ENCODE results near the gene OTP.

DNA sequence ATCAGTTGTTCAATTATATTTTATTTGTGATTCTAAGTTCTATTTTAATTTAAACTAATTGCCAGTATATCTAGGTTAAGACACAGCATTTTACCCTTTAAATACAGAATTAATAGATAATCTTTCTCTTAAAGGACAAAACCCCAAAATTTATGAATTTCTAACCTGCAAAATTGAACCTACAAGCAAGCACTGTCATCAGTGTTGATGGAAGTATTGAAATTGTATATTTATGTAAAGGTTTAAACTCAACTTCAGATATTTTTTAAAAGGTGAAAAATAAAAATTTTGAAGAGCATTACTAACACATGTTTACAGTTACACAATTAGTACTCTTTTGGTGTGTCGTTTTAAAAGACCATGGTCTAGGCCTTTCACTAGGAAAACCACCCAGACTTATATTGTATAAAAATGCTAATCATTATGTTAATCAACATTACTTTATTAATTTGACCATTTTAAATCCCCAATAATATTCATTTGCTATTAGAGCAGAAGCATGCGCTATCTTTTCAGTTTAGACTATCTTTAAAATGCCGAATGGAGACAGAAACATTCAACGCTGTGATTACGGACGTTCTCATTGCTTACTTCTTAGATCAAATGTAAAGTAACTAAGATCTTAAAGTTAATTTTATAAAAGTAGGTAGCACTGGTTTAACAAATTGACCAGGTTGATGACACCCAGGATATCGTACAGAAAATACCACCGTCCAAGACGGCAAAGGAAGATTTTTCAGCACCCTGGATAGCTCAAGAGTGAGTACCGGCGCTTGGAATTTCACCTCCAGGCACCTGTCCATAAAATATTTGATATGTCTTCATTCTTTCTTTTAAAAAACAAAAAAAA, 3.2 kb downstream of the OTP start:
- no peak for TF ChIP-seq SPI1 (IDR thresholded peaks at IDR 0.05; ENCODE audit: borderline replicate concordance, low read depth)
- TF ChIP-seq, protein P1, sequence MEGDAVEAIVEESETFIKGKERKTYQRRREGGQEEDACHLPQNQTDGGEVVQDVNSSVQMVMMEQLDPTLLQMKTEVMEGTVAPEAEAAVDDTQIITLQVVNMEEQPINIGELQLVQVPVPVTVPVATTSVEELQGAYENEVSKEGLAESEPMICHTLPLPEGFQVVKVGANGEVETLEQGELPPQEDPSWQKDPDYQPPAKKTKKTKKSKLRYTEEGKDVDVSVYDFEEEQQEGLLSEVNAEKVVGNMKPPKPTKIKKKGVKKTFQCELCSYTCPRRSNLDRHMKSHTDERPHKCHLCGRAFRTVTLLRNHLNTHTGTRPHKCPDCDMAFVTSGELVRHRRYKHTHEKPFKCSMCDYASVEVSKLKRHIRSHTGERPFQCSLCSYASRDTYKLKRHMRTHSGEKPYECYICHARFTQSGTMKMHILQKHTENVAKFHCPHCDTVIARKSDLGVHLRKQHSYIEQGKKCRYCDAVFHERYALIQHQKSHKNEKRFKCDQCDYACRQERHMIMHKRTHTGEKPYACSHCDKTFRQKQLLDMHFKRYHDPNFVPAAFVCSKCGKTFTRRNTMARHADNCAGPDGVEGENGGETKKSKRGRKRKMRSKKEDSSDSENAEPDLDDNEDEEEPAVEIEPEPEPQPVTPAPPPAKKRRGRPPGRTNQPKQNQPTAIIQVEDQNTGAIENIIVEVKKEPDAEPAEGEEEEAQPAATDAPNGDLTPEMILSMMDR (IDR thresholded peaks at IDR 0.05; ENCODE audit: insufficient read depth, low read length) = no peak
- TF ChIP-seq GABPA (IDR thresholded peaks at IDR 0.05; ENCODE audit: low read depth) = no peak

Measured in HL-60 (cell line).